OCI-LY7 (cell line): ENCODE measurements around the gene NOP56. TPM values are rescaled to one million over a fixed set of nuclear protein-coding genes. Genes with fewer than 3 reads are reported as not detected.

ENCODE experiments used
- BruUV-seq: library from RNA; stranded (reverse); fragments of 400-500 nt; replicated peaks from 2 replicates; lab custom pipeline; 2021; lab: Mats Ljungman, UMichigan
- CTCF ChIA-PET: fragments of 300-600 bp; sonication (Branson Sonifier 250); formaldehyde crosslinking; loops from one replicate; lab custom pipeline; 2022; ENCODE audit warnings: antibody characterized with exemption; ENCODE audit not compliant: unreplicated experiment; lab: Charles Lee
- POLR2A ChIA-PET: fragments of 300-600 bp; sonication (Branson Sonifier 250); formaldehyde crosslinking; loops from one replicate; lab custom pipeline; 2022; ENCODE audit warnings: antibody characterized with exemption; lab: Charles Lee
- DNase-seq: peaks from one replicate; pipeline ENCODE4 v3.0.0-alpha.2; 2015; ENCODE audit warnings: low spot score
- H2AFZ ChIP-seq: fragments of 200-600 bp; sonication (generic), shearing (Covaris generic); 2 replicates; pipeline ENCODE4 v1.6.1; 2014; ENCODE audit warnings: mild to moderate bottlenecking, antibody characterized with exemption, low read length, moderate library complexity
- H3K27ac ChIP-seq: fragments of 200-600 bp; sonication (generic); 2 replicates; pipeline ENCODE4 v1.5.1; 2014; ENCODE audit warnings: mixed run types, low read depth, mild to moderate bottlenecking, moderate library complexity, low read length, inconsistent platforms; ENCODE audit not compliant: poor library complexity, severe bottlenecking
- H3K36me3 ChIP-seq: fragments of 200-600 bp; sonication (generic); 2 replicates; pipeline ENCODE4 v1.6.1; 2014; ENCODE audit warnings: mild to moderate bottlenecking, antibody characterized with exemption, low read length, moderate library complexity, mixed read lengths; ENCODE audit not compliant: insufficient read depth
- H3K4me1 ChIP-seq: fragments of 200-600 bp; sonication (generic); 2 replicates; pipeline ENCODE4 v1.5.1; 2014; ENCODE audit warnings: mild to moderate bottlenecking, low read length; ENCODE audit not compliant: insufficient read depth, poor library complexity, severe bottlenecking
- H3K4me2 ChIP-seq: fragments of 200-600 bp; sonication (generic); 2 replicates; pipeline ENCODE4 v1.6.1; 2014; ENCODE audit warnings: mild to moderate bottlenecking, low read length
- H3K4me3 ChIP-seq: fragments of 200-600 bp; sonication (generic); 2 replicates; pipeline ENCODE4 v1.5.1; 2014; ENCODE audit warnings: mild to moderate bottlenecking, low read depth, low read length; ENCODE audit not compliant: poor library complexity, severe bottlenecking
- H3K79me2 ChIP-seq: fragments of 200-600 bp; sonication (generic); 2 replicates; pipeline ENCODE4 v1.6.1; 2016; ENCODE audit warnings: low read depth, mild to moderate bottlenecking, low read length, moderate library complexity, mixed read lengths; ENCODE audit not compliant: insufficient read depth
- H3K9me2 ChIP-seq: fragments of 200-600 bp; sonication (generic); 2 replicates; pipeline ENCODE4 v1.6.1; 2016; ENCODE audit warnings: mild to moderate bottlenecking, low read length, mixed read lengths; ENCODE audit not compliant: insufficient read depth
- H3K9me3 ChIP-seq: fragments of 200-600 bp; sonication (generic); 2 replicates; pipeline ENCODE4 v1.6.1; 2014; ENCODE audit warnings: mild to moderate bottlenecking, mixed run types, low read length, mixed read lengths
- H4K20me1 ChIP-seq: fragments of 200-600 bp; sonication (generic); 2 replicates; pipeline ENCODE4 v1.6.1; 2014; ENCODE audit warnings: mild to moderate bottlenecking, antibody characterized with exemption, low read length, moderate library complexity, mixed read lengths; ENCODE audit not compliant: insufficient read depth
- EZH2phosphoT487 ChIP-seq: fragments of 200-600 bp; sonication (generic); IDR thresholded peaks from 2 replicates; pipeline ENCODE4 v1.6.1; 2018; ENCODE audit warnings: low read depth, borderline replicate concordance, mild to moderate bottlenecking, mixed run types, antibody characterized with exemption, low read length, moderate library complexity, mixed read lengths
- intact Hi-C: fragments of 100-400 bp; cut with micrococcal nuclease; formaldehyde crosslinking; loops from one replicate; pipeline ENCODE4 v1.10.0; 2022; ENCODE audit not compliant: unreplicated experiment
- total RNA-seq, 2 experiments: library from RNA; depleted of rRNA in 1 of 2; stranded (reverse); fragments of >200 nt in 1 of 2; shearing (Covaris generic) in 1 of 2; gene quantifications; 2 replicates each; pipeline ENCODE4 v1.2.3, GENCODE V29; 2014 to 2022
- TF ChIP-seq, protein P1 (sequence below): fragments of 200-600 bp; sonication (generic); conservative IDR thresholded peaks from 2 replicates; pipeline ENCODE4 v1.5.1; 2014; ENCODE audit warnings: mild to moderate bottlenecking, antibody characterized with exemption, low read length, moderate library complexity, mixed read lengths

Gene NOP56
- total RNA-seq, 2 experiments from 2014 or later: 544 to 580 TPM

DNA sequence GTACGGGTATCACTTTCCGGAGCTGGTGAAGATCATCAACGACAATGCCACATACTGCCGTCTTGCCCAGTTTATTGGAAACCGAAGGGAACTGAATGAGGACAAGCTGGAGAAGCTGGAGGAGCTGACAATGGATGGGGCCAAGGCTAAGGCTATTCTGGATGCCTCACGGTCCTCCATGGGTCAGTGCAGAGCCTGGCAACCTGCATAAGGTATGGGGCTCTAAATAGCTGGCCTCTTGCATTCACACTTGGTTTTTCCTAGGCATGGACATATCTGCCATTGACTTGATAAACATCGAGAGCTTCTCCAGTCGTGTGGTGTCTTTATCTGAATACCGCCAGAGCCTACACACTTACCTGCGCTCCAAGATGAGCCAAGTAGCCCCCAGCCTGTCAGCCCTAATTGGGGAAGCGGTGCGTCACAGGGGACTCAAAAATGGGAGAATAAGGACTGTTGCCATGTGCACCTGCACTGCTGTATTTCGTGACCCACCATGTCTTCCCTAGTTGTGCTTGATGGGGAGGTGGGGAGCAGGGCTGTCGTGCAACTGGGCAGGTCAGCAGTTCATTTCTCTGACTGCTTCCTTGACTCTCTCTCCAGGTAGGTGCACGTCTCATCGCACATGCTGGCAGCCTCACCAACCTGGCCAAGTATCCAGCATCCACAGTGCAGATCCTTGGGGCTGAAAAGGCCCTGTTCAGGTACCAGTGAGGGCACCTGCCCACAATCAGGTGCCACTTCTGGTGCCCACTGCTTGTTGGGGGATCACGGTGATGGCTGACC, 3.1 kb downstream of the NOP56 start:
- POLR2A ChIA-PET: interaction anchor here (2.8 kb wide), 1 partner anchor 8 kb away, joined by 19 read pairs; the partner anchor contains the start of gene IDH3B
- Histone ChIP-seq H3K36me3 (peaks cover 79% of the 10 kb centered on the region), H3K79me2 (peaks cover 45% of the 10 kb centered on the region), H3K4me3 (no peak overlapping the region), H3K9me3 (no peaks in the 10 kb centered on the region), H3K9me2 (no peaks in the 10 kb centered on the region), H3K27ac (no peak overlapping the region), H3K4me1 (peaks cover 27% of the 10 kb centered on the region), H2AFZ (no peak overlapping the region), H4K20me1 (peaks cover 42% of the 10 kb centered on the region), H3K4me2 (peak overlapping the region; percentile 98)
- TF ChIP-seq EZH2phosphoT487: no peak
- TF ChIP-seq, protein P1, sequence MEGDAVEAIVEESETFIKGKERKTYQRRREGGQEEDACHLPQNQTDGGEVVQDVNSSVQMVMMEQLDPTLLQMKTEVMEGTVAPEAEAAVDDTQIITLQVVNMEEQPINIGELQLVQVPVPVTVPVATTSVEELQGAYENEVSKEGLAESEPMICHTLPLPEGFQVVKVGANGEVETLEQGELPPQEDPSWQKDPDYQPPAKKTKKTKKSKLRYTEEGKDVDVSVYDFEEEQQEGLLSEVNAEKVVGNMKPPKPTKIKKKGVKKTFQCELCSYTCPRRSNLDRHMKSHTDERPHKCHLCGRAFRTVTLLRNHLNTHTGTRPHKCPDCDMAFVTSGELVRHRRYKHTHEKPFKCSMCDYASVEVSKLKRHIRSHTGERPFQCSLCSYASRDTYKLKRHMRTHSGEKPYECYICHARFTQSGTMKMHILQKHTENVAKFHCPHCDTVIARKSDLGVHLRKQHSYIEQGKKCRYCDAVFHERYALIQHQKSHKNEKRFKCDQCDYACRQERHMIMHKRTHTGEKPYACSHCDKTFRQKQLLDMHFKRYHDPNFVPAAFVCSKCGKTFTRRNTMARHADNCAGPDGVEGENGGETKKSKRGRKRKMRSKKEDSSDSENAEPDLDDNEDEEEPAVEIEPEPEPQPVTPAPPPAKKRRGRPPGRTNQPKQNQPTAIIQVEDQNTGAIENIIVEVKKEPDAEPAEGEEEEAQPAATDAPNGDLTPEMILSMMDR: no peak
- no peak for DNase-seq
- CTCF ChIA-PET: no interaction called here
- no TSS peak for BruUV-seq
- intact Hi-C loops: loop anchor here (10.0 kb wide), 1 partner anchor 549 kb away; the partner anchor contains the start of genes DDRGK1 and ITPA

DNA sequence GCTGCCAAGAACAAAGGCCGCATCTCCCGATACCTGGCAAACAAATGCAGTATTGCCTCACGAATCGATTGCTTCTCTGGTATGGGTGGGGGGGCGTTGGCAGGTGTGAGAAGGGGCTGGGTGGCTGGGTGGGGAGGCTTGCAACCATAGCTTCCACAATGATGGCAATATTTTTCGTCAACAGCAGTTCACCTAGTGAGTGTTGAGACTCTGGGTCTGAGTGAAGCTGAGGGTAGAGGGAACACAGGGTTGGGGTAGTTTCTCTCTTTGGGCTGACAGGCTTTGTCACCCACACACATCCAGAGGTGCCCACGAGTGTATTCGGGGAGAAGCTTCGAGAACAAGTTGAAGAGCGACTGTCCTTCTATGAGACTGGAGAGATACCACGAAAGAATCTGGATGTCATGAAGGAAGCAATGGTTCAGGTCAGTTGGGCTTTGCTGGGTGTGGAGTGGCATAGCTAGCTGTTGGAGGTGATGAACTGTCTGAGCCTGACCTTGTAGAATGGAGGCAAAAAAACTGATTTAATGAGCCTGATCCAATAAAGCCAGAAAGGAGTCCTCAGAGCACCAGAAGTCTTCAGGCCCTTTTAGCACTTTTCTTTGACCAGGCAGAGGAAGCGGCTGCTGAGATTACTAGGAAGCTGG, 4.2 kb downstream of the NOP56 start:
- Histone ChIP-seq H3K4me3 (no peak overlapping the region), H3K9me2 (no peaks in the 10 kb centered on the region), H3K4me1 (peaks cover 20% of the 10 kb centered on the region), H4K20me1 (peaks cover 42% of the 10 kb centered on the region), H3K4me2 (no peak overlapping the region), H3K79me2 (peaks cover 38% of the 10 kb centered on the region), H3K27ac (no peak overlapping the region), H2AFZ (no peak overlapping the region), H3K9me3 (no peaks in the 10 kb centered on the region), H3K36me3 (peaks cover 90% of the 10 kb centered on the region)
- DNase-seq: no peak
- ChIA-PET CTCF (no interaction called here), POLR2A (no interaction called here)
- no peak for TF ChIP-seq EZH2phosphoT487
- TF ChIP-seq, protein P1: no peak
- BruUV-seq: no TSS peak
- intact Hi-C loops: loop anchor here (10.0 kb wide), 1 partner anchor 548 kb away; the partner anchor contains the start of genes DDRGK1 and ITPA
